Keratinocyte (primary cell): Measurements from ENCODE around the gene NOL11.

Experiments used
- EZH2 ChIP-seq: IDR thresholded peaks from one replicate; pipeline ENCODE4 v1.6.1; 2012; ENCODE audit warnings: inconsistent platforms, mild to moderate bottlenecking, low read length, moderate library complexity
- TF ChIP-seq, protein P1 (sequence below), 3 experiments: IDR thresholded peaks in 1 of 3; conservative IDR thresholded peaks in 1 of 3; optimal IDR thresholded peaks in 1 of 3; 2 replicates in 2 of 3; 3 replicates in 1 of 3; pipeline versions ENCODE3 to v1.5.1; 2011; ENCODE audit warnings: low read length in 3 of 3, mild to moderate bottlenecking in 3 of 3, moderate library complexity in 2 of 3, control low read depth in 1 of 3, inconsistent platforms in 1 of 3; ENCODE audit not compliant: insufficient read depth in 2 of 3; ENCODE audit errors: extremely low read depth in 1 of 3

- TF ChIP-seq, protein P1, sequence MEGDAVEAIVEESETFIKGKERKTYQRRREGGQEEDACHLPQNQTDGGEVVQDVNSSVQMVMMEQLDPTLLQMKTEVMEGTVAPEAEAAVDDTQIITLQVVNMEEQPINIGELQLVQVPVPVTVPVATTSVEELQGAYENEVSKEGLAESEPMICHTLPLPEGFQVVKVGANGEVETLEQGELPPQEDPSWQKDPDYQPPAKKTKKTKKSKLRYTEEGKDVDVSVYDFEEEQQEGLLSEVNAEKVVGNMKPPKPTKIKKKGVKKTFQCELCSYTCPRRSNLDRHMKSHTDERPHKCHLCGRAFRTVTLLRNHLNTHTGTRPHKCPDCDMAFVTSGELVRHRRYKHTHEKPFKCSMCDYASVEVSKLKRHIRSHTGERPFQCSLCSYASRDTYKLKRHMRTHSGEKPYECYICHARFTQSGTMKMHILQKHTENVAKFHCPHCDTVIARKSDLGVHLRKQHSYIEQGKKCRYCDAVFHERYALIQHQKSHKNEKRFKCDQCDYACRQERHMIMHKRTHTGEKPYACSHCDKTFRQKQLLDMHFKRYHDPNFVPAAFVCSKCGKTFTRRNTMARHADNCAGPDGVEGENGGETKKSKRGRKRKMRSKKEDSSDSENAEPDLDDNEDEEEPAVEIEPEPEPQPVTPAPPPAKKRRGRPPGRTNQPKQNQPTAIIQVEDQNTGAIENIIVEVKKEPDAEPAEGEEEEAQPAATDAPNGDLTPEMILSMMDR (optimal IDR thresholded peaks at IDR 0.05 in 1 of 3, IDR thresholded peaks at IDR 0.05 in 1 of 3, conservative IDR thresholded peaks at IDR 0.05 in 1 of 3; ENCODE audit: extremely low read depth in 1 of 3, insufficient read depth in 2 of 3, low read length in 3 of 3) = no peak
- no peak for TF ChIP-seq EZH2
Measured at GRCh38 chr17:67717192-67717623, 528 bp upstream of the NOL11 start.
